ENCODE measurements around the gene CFAP221.

Gene CFAP221

DNA sequence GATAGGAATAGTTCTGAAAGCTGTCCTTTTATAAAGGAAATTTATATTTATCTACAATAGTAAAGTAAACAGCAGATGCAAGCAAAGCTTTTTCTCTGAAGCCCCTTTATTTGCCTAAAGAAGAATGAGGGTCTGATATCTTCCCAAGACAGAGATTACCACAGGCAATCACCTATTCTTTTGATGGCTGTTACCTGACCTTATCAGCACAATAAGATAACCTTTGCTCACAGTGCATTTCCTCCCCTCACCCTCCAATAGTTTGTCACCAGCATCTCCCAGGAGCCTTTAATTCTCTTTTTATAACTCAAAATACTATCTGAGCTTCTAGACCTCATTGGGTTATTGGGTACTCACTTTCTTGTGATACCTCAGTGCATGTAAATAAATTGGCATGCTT is 6.5 kb upstream of the CFAP221 start:
- no peak for DNase-seq

GRCh38 chr2:119541476-119541875 is 2.8 kb upstream of the CFAP221 start:
- no peak for DNase-seq

- DNase-seq: no peak
Measured at GRCh38 chr2:119544939-119545475, 758 bp downstream of the CFAP221 start.

DNA sequence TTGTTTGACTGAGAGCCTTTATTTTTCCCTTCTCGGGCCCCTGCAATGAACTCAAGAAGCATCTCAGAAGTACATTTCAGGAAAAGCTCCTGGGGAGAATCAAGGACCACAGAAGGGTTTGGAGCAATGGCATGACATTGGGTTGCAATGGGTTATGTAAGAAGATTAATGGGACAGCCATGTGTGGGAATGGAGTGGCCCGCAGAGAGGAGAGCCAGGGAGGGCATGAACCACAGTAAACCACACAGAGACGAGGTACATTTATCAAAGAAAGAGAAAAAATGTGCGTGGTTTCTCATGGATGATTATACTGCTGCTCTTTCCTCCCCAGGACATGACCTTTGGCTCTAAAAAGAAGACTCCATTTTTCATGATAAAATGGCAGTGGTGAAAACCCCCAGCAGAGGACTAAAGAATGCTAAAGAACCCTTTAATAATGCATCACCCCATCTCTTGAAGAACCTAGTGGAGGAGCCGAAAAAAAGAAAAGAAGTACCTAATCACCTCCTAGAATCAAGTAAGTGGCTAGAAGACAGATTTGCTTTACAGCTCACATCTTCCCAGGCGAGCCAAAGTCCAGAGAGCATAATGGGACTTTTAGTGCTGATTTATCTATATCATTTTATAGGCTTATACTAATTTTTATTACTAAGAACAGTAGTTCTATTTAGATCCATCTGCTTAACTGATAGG is 1.7 kb downstream of the CFAP221 start:
- no peak for DNase-seq

- DNase-seq: no peak
Measured at GRCh38 chr2:119546447-119546767, 2.2 kb downstream of the CFAP221 start.

GRCh38 chr2:119548516-119549120 is 4.4 kb downstream of the CFAP221 start:
- DNase-seq: no peak

- DNase-seq: no peak
Measured at GRCh38 chr2:119549241-119549640, 5.0 kb downstream of the CFAP221 start.

GRCh38 chr2:119550346-119550745 is 6.1 kb downstream of the CFAP221 start:
- DNase-seq: no peak

DNA sequence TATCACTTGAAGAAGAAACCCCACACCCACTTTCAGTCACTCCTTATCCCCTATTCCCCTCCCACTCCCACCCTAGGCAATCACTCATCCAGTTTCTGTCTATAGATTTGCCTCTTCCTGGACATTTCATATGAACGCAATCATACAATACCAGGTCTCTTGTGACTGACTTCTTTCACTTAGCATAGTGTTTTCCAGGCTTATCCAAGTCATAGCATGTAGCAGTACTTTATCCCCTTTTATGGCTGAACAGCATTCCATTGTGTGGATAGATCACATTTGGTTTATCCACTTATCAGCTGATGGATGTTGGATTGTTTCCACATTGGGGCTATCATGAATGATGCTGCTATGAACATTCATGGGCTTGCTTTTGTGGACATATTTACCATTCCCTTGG is 6.6 kb downstream of the CFAP221 start:
- DNase-seq: no peak

- no peak for DNase-seq
Measured at GRCh38 chr2:119552902-119553301, 8.7 kb downstream of the CFAP221 start.

DNA sequence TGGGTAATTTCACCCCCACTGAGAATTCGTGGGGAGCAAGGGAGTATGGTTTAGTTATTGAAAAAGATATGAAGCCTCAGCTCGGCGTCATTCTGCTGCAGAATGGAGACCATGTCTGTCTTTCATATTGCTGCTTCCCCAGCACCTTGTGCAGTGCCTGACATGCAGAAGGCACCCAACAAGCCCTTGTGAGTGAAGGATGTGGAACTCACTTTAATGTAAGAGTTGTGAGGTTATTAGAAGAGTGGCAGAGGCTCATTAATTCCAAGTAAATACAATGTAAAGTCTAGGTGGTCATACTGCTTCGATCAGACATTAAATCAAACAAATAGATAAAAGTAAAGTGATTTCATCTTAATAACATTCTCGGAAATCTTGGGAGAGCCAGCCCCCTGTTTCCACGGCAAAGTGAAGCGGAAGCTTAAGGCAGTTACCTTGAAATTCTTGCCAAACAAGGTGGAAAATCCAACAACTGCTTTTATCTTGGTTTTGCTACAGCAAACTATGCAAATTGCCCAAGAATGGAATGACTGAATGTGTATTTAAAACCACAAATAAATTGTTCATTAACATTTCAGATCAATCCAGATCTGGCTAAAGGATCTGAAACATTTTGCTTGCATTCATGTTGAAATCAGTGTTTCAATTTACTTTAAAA is 9.6 kb downstream of the CFAP221 start:
- DNase-seq: no peak

DNA sequence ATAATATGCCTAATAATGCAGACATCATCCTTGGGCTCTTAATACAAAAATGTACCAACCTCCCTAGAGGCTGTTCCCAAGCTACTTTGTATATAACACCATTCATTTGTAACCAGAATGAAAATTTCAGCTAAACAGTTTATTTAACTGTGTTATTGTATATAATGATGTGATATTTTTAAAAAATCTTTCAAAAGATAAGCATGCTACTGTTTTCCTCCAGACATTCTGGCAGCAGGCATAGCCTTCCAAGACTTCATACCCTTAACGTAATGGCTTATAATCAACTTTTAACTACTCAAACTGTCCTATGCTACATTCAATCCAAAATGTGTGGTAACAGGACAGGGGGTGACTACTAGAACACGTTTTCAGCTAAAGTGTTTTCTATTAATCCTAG is 21.2 kb downstream of the CFAP221 start:
- no peak for DNase-seq

- DNase-seq: no peak
Measured at GRCh38 chr2:119567292-119567691, 23.0 kb downstream of the CFAP221 start.

- DNase-seq: no peak
Measured at GRCh38 chr2:119574108-119574815, 30.0 kb downstream of the CFAP221 start.

GRCh38 chr2:119574864-119575263 is 30.6 kb downstream of the CFAP221 start:
- DNase-seq: no peak

- no peak for DNase-seq
Measured at GRCh38 chr2:119575439-119575838, 31.2 kb downstream of the CFAP221 start.

- no peak for DNase-seq
Measured at GRCh38 chr2:119579424-119580295, 35.4 kb downstream of the CFAP221 start.

GRCh38 chr2:119580550-119581072 is 36.4 kb downstream of the CFAP221 start:
- DNase-seq: no peak

- no peak for DNase-seq
Measured at GRCh38 chr2:119583291-119583690, 39.0 kb downstream of the CFAP221 start.

- no peak for DNase-seq
Measured at GRCh38 chr2:119584469-119584868, 40.2 kb downstream of the CFAP221 start.

GRCh38 chr2:119586085-119586484 is 41.8 kb downstream of the CFAP221 start:
- no peak for DNase-seq

- DNase-seq: no peak
Measured at GRCh38 chr2:119590873-119591272, 46.6 kb downstream of the CFAP221 start.
